Limb (tissue), 2 donors: ENCODE data around the gene PLIN1.
A peak's percentile ranks its signal among the peaks of the same experiment; 100 is the strongest.
"Not testable (repeated sequence)": the region's sequence is repeated elsewhere in the genome, so short reads cannot be mapped to it uniquely, and the experiment has no call there.

ENCODE experiments used
- DNase-seq, 2 donors: peaks; one replicate each; pipeline ENCODE4 v3.0.0-alpha.2; 2016; ENCODE audit errors: extremely low spot score in 2 of 2

The PLIN1 gene, protein sequence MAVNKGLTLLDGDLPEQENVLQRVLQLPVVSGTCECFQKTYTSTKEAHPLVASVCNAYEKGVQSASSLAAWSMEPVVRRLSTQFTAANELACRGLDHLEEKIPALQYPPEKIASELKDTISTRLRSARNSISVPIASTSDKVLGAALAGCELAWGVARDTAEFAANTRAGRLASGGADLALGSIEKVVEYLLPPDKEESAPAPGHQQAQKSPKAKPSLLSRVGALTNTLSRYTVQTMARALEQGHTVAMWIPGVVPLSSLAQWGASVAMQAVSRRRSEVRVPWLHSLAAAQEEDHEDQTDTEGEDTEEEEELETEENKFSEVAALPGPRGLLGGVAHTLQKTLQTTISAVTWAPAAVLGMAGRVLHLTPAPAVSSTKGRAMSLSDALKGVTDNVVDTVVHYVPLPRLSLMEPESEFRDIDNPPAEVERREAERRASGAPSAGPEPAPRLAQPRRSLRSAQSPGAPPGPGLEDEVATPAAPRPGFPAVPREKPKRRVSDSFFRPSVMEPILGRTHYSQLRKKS

GRCh38 chr15:89679212-89679611, at the start of gene PLIN1:
TSS of gene PLIN1 (minus strand) at chr15:89679367. CDS start at chr15:89677489, 1,878 bp downstream.
- no peak for DNase-seq

GRCh38 chr15:89728254-89728653, 49.1 kb upstream of the PLIN1 start:
- no peak for DNase-seq

- no peak for DNase-seq
Observed at GRCh38 chr15:89725064-89725463, 45.9 kb upstream of the PLIN1 start.

- DNase-seq = no peak
Observed at GRCh38 chr15:89724621-89725020, 45.5 kb upstream of the PLIN1 start.

DNA sequence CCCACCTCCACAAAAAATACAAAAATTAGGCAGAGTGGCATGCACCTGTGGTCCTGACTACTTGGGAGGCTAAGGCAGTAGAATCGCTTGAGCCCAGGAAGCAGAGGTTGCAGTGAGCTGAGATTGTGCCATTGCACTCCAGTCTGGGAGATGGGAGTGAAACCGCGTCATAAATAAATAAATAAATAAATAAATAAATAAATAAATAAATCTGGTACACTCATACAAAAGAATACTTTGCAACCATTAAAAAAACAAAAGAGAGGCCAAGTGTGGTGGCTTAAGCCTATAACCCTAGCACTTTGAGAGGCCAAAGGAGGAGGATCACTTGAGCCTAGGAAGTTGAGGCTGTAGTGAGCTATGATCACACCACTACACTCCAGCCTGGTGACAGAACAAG, 43.9 kb upstream of the PLIN1 start:
- no peak for DNase-seq

GRCh38 chr15:89714775-89715174, 35.6 kb upstream of the PLIN1 start:
- no peak for DNase-seq

DNA sequence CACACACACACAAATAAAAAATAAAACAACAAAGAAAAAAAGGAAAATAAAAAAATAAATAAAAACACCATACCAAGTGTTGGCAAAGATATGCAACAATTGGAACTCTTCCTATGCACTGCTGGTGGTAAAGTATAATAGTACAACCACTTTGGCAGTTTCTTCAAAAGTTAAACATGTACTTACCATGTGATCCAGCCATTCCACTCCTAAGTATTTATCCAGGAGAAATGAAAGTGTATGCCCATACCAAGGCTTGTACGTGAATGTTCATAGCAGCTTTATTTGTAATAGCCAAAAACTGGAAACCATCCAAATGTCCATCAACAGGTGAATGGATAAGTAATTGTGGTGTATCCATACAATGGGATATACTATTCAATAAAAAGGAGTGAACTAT, 28.4 kb upstream of the PLIN1 start:
- DNase-seq = no peak

DNA sequence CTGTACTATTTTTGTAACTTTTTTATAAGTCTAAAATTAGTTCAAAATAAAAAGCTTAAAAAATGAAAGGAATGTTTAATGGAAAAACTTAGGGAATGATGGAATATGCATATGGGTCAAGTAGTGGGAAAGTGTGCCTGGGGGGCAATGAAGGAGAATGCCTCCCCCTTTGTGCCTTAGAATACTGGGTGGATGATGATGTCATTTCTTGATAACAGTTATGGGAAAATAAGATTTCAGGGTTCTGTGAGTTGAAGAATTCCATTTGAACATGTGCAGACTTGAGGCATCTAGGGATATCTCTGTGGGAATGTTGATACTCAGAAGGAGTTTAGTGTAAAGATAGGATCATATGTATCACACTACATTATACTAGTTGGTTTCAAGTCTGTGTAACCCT, 25.2 kb upstream of the PLIN1 start:
- DNase-seq = no peak

DNA sequence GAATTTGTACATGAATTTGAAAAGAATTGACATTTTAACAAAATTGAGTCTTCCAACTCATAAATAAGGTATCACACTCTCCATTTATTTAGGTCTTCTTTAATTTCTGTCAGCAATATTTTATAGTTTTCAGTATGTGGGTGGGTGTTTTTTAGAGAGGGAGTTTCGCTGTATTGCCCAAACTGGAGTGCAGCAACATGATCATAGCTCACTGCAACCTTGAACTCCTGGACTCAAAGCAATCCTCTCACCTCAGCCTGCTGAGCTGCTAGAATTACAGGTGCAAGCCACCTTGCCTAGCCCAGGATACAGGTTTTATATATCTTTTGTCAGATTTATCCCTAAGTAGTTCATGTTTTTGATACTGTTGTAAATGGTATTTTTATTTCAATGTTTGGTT, 16.0 kb upstream of the PLIN1 start:
- DNase-seq = no peak

DNA sequence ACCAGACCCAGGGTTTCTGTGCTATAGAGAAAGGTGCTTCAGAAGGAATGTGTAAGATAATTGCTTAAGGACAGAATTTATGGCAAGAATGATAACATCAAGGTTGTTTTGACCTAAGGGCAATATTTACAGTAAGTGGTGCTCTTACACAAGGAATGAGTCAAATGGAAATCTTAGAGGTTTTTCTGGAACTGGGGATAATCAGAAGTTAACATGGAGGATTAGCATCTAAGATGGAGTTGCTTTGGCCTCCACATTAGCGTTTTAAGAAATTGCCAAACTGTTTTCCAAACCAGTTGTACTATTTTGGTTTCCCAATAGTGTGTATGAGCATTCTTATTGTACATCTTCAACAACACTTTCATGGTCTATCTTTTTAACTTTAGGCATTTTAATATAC, 14.5 kb upstream of the PLIN1 start:
- DNase-seq = no peak

DNA sequence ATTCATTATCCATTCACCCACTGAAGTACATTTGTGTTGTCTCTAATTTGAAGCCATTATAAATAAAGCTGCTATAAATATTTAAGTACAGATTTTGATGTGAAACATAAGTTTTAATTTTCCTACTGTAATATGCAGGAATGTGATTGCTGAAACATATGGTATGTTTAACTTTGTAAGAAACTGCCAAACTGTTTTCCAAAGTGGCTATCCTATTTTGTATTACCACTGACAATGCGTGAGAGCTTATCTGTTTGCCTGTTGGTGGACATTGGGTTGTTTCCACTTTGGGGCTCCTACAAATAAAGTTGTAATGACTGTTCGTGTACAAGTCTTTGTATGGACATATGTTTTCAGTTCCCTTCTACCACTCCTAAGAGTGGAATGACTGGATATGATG, 13.9 kb upstream of the PLIN1 start:
- no peak for DNase-seq

- peak; percentile 60 to 82 for DNase-seq
Observed at GRCh38 chr15:89690276-89691218, 11.4 kb upstream of the PLIN1 start, which contains the start of the genes PEX11A and WDR93. TSS of gene PEX11A (minus strand) at chr15:89690754. CDS start at chr15:89690632, 122 bp downstream. TSS of gene WDR93 (plus strand) at chr15:89690811. CDS start at chr15:89701747, 10,936 bp downstream.

- DNase-seq = not testable (repeated sequence)
Observed at GRCh38 chr15:89689930-89690275, 10.7 kb upstream of the PLIN1 start.

GRCh38 chr15:89686522-89686921, 7.4 kb upstream of the PLIN1 start:
- no peak for DNase-seq

GRCh38 chr15:89685995-89686394, 6.8 kb upstream of the PLIN1 start:
- no peak for DNase-seq

DNA sequence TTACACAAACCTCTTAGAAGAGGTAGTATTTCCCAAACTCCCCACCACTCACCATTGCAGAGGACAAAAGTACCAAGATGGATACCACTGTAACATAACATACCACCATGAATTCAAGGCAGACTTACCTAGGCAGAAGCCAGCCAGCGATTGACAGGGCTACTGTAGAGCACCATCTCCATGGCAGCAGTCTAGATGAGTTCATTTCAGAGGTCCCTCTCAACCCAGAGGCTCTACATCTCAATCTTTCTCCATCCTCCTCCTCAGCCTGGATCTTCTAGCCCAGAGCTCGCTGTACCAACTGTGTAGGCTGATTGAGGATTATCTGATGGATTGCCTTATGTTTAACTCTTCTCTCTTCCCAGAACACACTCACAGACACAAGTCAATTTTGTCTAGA, 2.0 kb upstream of the PLIN1 start:
- DNase-seq = no peak

DNA sequence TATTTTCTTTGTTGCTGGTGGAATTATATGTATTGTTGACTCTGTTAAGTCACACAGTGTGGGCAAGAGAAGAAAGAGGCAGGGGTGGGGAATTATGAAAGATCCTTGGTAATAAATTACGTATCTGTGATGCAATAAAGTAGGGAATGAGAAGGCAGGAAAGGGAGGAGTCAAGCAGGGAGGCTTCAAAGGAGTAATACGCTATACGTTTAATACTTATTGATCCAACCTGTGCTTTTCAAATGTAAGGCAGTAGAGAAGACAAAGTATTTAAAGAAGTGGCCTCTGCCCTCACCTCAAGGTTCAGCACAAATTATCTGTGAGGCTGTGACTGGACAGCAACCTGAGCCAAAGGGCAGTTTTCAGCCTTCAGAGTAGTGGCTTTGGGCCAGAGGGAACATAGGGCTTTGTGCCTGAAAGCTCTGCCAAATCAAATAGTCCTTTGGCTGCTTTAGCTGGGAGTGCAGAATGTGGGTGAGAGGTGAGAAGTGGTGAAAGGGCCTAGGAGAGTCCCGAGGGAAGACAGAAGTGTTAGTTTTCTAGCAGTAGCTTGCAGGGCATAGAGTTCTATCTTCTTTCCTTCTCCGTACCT, 1.2 kb upstream of the PLIN1 start:
- DNase-seq = no peak

DNA sequence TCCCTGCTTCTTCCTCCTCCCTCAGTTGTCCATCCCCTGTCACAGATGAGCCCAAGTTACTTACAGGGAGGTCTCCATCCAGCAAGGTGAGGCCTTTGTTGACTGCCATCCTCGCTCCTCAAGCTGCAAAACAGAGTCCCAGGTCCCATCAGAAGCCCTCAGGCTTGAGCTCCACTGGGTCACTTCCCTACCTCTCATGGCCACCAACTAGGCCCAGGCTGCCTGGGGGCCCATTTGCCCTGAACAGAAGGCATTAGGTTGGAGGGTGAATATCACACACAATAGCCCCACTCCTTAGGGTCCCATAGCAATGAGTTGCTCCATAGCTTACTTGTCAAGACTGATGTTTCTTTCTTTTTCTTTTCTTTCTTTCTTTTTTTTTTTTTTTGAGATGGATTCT, 1.8 kb downstream of the PLIN1 start:
- DNase-seq = no peak

DNA sequence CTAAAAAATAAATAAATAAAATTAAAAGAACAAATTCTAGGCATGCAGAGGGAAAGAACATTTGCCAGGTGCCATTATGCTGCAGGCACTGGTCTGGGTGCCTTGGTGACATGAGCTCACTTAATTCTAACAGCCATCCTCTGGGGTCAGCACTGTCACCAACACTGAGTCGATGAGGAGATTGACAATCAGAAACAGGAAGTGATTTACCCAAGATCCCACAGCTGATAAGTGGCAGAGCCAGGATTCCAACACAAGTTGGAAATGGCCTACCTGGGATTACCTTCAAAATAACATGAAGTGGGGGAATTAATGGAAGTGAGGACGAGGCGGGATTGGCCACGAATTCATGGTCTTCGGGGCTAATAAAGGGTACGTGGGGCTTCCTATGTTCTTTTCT, 3.6 kb downstream of the PLIN1 start:
- DNase-seq = no peak

DNA sequence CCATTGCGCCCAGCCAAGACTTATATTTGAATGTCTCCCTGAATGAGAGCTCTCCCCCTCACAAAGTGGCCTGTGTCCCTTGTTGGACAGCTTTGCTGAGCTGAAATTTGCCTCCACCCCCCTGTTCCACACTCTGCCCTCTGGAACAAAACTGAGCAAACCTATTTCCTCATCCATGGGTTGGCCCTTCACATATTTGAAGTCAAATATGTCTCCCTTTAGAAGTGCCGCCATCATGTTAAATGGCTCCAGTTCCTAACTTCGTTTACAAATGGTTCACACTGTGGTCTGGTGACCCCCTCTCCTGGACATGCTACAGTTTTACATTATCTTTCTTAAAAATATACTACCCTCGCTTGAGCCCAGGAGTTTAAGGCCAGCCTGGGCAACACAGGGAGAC, 4.6 kb downstream of the PLIN1 start:
- no peak for DNase-seq

DNA sequence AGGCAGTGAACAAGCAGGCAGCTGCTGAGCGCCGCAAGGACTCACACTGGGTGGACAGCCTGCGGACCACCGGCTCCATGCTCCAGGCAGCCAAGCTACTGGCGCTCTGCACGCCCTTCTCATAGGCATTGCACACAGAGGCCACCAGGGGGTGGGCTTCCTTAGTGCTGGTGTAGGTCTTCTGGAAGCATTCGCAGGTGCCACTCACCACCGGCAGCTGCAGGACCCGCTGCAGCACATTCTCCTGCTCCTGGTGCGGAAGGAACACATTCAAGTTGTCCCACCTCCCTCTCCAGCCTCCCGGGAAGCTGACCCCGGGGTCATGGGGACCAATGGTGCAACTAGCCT, 6.0 kb downstream of the PLIN1 start:
- DNase-seq = peak in 1 of 2 donors; percentile 48
